M059J (cell line): Measurements from ENCODE around the gene BOK. TPM values are rescaled to one million over a fixed set of nuclear protein-coding genes. Genes with fewer than 3 reads are reported as not detected.
A peak's percentile ranks its signal among the peaks of the same experiment; 100 is the strongest.
"Not testable (repeated sequence)": the region's sequence is repeated elsewhere in the genome, so short reads cannot be mapped to it uniquely, and the experiment has no call there.

Source experiments
- DNase-seq: peaks from one replicate; pipeline ENCODE4 v3.0.0-alpha.2; 2012; ENCODE audit warnings: low read depth
- total RNA-seq: library from RNA; depleted of rRNA; stranded (reverse); fragments of >200 nt; shearing (Covaris generic); gene quantifications from 2 replicates; pipeline ENCODE4 v1.2.3, GENCODE V29; 2014; rRNA removed

BOK gene, protein sequence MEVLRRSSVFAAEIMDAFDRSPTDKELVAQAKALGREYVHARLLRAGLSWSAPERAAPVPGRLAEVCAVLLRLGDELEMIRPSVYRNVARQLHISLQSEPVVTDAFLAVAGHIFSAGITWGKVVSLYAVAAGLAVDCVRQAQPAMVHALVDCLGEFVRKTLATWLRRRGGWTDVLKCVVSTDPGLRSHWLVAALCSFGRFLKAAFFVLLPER
- 3.9 and 11.7 TPM in 2 replicates for total RNA-seq

DNA sequence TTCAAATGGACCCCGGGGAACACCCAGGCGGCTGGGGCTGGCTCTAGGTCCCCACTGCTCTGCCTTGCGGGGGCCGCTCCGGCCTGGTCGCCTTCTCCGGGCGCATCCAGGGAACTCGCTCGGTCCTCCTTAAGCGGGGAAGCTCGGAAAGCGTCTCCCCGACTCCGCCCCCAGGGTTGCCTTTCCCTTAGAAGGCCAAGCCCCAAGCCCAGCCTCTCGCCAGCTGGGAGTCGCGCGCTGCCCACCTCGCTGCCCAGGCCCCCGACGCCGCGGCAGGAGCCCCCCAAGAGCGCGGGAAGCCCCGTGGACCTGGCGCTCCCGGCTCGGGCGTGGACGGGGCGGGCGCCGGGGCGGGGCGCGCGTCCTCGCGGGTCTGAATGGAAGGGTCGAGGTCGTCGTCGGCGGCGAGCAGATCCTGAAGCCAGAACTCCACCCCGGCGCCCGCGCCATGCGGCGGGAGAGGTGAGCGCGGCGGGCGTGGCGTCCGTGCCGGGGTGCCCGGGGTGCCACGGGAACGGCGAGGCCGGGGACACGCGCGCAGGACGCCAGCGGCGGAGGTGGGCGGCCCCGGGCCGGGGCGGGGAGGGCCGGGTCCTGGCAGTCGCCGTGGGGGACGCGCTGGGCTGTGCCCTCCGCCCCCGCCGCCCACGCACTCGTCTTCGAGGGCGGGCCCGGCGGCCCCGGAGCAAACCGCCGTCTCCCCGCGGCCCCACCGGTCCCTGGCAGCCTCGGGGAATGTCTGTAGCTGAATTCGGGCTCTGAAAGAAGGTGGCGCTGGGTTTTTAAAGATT lies at the start of gene BOK:
TSS of gene BOK (plus strand) at position 214 of the 791 bp plus-strand sequence. CDS start 739 bp downstream, outside the sequence.
- DNase-seq = peak; percentile 57

- no peak for DNase-seq
Measured at GRCh38 chr2:241509155-241509784, 49.3 kb upstream of the BOK start.

- no peak for DNase-seq
Measured at GRCh38 chr2:241511091-241511741, 47.3 kb upstream of the BOK start.

GRCh38 chr2:241514553-241514952 lies 44.0 kb upstream of the BOK start:
- no peak for DNase-seq

DNA sequence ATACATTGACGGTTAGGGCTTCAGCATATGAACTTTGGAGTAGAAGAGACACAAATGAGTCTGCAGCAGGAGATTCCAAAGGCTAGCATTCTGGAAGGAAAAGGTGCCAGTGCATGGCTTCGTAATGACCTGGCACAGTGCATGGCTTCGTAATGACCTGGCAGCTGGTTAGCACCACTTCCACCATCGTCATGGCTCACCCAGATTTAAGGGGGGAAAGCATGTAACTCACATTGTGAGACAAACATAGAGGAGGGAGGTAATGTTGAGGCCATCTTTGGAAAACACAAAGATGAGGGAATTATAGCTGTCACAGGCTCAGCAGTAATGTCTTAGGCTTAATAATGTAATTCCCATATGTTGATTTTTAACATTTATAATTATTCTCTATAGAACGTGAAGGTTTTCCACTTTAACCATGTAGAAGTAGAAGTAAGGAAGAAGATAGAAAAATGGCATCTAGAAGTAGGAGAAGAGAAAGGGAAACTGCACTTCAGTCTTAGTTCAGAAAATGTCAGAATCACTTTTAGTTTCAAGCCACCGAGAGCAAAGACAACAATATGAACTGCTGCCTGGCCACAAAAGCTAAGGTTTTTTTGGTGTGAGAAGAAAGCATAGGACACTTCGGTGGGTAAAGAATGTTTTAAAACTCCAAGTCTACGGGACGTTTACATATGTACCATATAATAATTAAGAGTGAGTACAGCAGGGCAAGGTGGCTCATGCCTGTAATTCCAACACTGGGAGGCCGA lies 43.4 kb upstream of the BOK start:
- DNase-seq = no peak

DNA sequence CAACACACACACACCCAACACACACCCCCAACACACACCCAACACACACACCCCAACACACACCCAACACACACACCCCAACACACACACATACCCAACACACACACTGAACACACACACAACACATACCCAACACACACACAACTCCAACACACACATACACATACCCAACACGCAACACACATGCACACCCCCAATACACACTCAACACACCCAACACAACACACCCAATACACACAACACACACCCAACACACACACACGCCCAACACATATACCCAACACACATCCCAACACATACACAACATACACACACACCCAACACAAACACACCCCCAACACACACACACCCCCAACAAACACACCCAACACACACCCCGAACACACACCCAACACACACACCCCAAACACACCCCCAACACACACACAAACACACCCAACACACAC lies 42.0 kb upstream of the BOK start:
- no peak for DNase-seq

- DNase-seq = no peak
Measured at GRCh38 chr2:241517297-241517696, 41.2 kb upstream of the BOK start.

- DNase-seq = no peak
Measured at GRCh38 chr2:241519669-241520068, 38.9 kb upstream of the BOK start.

DNA sequence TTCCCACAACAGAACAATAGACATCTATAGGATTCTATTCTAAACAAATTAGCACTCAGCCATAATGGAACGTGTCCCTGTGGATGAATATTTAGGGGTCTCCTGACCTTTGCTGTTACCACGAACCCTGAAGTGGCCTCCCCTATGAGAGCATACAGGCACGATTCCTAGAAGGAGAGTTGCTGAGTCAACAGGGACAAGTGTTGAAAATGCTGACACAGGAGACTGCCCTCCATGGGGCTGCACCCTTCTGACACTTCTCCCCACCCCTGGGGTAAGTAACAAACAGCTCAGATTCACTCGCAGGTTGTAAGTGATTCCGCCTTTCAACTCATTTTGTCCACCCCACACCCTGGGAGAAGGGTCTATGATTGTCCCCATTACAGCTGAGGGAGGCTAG lies 36.1 kb upstream of the BOK start:
- DNase-seq = no peak

- DNase-seq = not testable (repeated sequence)
Measured at GRCh38 chr2:241525818-241526780, 32.4 kb upstream of the BOK start.

DNA sequence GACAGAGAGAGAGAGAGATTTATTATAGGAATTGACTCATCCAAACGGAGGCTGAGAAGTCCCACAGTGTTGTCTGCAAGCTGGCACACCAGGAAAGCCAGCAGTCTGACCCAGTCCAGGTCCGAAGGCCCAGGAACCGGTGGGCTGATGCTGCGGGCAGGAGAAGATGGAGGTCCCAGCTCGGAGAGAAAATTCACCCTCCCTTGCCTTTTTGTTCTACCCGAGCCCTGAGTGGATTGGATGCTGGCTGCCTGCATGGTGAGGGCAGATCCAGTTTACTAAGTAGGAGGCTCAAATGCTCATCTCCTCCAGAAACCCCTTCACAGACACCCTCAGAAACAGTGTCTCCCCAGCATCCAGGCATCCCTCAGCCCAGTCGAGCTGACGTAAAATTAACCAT lies 28.0 kb upstream of the BOK start:
- DNase-seq = no peak

DNA sequence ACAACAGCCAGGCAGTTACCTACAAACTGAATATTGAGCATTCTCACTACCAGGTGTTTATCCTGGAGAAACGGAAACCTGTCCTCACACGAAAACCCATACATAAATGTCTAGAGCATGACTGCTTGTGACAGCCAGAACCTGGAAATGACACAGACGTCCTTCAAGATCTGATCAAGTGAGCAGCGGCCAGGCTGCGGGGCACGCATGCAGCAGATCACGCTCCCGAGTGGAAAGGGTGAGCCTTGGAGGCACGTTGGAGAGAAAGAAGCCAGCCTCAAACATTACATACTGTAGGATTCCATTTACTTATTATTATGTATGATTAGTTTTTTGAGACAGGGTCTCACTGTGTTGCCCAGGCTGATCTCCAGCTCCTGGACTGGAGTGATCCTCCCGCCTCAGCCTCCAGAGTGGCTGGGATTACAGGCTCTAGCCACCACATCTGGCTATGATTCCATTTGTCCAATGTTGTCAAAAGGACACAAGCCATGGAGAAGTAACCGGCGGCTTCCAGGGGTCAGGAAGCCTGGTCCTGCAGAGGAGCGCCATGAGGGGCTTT lies 27.3 kb upstream of the BOK start:
- no peak for DNase-seq

- DNase-seq = no peak
Measured at GRCh38 chr2:241532168-241532567, 26.4 kb upstream of the BOK start.

- DNase-seq = no peak
Measured at GRCh38 chr2:241532733-241533601, 25.6 kb upstream of the BOK start.

GRCh38 chr2:241534293-241534692 lies 24.3 kb upstream of the BOK start:
- no peak for DNase-seq

DNA sequence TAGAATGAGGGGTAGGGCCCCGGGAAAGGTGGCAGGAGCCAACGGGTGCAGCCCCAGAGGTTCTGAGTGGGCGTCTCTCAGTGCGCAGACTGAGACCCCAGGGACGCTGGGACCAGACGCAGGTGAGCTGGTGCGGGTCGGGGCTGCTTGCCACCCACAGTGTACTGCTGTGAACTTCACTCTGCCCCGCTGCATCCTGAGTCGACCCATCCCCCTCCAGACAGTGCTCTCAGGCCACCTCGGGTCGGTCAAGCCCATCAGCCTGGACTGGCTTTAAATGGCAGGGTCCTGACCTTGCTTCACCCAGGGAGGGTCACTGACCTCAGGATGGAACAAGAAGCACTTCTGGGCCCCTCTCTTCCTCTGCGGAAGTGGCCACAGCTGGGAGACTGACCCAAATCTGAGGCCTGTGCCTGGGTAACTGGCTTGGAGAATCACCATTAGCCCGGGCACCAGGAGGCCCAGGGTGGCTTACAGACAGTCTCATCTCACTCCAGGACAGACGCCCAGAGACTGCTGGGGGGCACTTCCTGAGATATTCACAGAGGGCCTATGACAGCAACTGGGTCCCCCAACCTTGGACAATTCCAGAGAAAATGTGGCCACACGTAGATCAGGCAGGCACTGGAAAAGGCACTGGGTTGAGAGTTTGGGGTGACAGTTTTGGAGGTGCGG lies 23.7 kb upstream of the BOK start:
- DNase-seq = no peak

- DNase-seq = no peak
Measured at GRCh38 chr2:241535871-241536655, 22.5 kb upstream of the BOK start.
